GM21423 (cell line): ENCODE measurements around the gene SPCS3.
"Not testable (repeated sequence)": the region's sequence is repeated elsewhere in the genome, so short reads cannot be mapped to it uniquely, and the experiment has no call there.

Experiments used
- ATAC-seq: cut with Tn5 transposase; IDR thresholded peaks from one replicate; pipeline ENCODE4 v1.9.1; 2021; ENCODE audit warnings: mild to moderate bottlenecking, moderate library complexity; ENCODE audit not compliant: unreplicated experiment

SPCS3 gene

GRCh38 chr4:176345346-176345745, 25.6 kb downstream of the SPCS3 start:
- not testable (repeated sequence) for ATAC-seq

GRCh38 chr4:176346836-176347235, 27.1 kb downstream of the SPCS3 start:
- ATAC-seq = not testable (repeated sequence)

- ATAC-seq = no peak
Observed at GRCh38 chr4:176350671-176351070, 30.9 kb downstream of the SPCS3 start.

GRCh38 chr4:176354884-176355283, 35.1 kb downstream of the SPCS3 start:
- no peak for ATAC-seq

GRCh38 chr4:176357359-176358082, 37.8 kb downstream of the SPCS3 start:
- peak; percentile 96 for ATAC-seq

- ATAC-seq = no peak
Observed at GRCh38 chr4:176358083-176358469, 38.3 kb downstream of the SPCS3 start.

- ATAC-seq = no peak
Observed at GRCh38 chr4:176359590-176359989, 39.8 kb downstream of the SPCS3 start.

GRCh38 chr4:176360446-176360845, 40.7 kb downstream of the SPCS3 start:
- ATAC-seq = no peak

- ATAC-seq = no peak
Observed at GRCh38 chr4:176363072-176363471, 43.3 kb downstream of the SPCS3 start.

GRCh38 chr4:176367771-176368465, 48.2 kb downstream of the SPCS3 start:
- no peak for ATAC-seq

GRCh38 chr4:176376032-176376614, 56.4 kb downstream of the SPCS3 start:
- no peak for ATAC-seq

- peak; percentile 82 for ATAC-seq
Observed at GRCh38 chr4:176377780-176378179, 58.0 kb downstream of the SPCS3 start.

- ATAC-seq = no peak
Observed at GRCh38 chr4:176380352-176381157, 60.8 kb downstream of the SPCS3 start.
